NCI-H748 (cell line): Measurements from ENCODE around the gene LAMA3.
A peak's percentile ranks its signal among the peaks of the same experiment; 100 is the strongest.

ENCODE experiments used
- DNase-seq: peaks from one replicate; lab custom pipeline; 2025; ENCODE audit not compliant: unreplicated experiment; lab: John Stamatoyannopoulos, UW

The LAMA3 gene

GRCh38 chr18:23871410-23871809, 182.2 kb downstream of the LAMA3 start:
- peak; percentile 75 for DNase-seq

- peak; percentile 34 for DNase-seq
These were observed 183.7 kb downstream of the LAMA3 start for GRCh38 chr18:23872701-23873550.

GRCh38 chr18:23875966-23876895, 187.0 kb downstream of the LAMA3 start:
- peak; percentile 80 for DNase-seq

- no peak for DNase-seq
These were observed 187.7 kb downstream of the LAMA3 start for GRCh38 chr18:23876921-23877320.

DNA sequence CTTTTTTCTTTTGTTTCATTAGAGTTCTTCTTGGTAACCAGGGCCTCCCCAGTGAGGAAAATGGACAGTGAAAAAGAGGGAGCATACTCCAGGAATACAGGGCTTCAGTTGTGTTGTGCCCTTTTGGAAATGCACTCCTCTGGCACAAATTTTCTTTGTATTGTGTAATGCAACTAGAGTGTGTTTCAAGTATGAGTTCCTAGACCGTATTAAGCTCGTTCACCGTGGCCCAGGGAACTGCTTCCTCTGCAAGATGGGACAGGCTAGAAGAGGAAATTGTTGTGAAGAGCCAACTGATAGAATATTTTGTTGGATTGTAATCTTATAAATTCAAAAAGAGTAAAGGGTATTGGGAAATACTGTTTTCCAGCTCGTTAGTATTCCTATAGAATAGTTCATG, 188.1 kb downstream of the LAMA3 start:
- no peak for DNase-seq

- DNase-seq, result no peak
These were observed 189.2 kb downstream of the LAMA3 start for GRCh38 chr18:23878336-23878900.

GRCh38 chr18:23879126-23879525, 189.9 kb downstream of the LAMA3 start:
- DNase-seq, result no peak

- no peak for DNase-seq
These were observed 190.3 kb downstream of the LAMA3 start for GRCh38 chr18:23879544-23879943.

DNA sequence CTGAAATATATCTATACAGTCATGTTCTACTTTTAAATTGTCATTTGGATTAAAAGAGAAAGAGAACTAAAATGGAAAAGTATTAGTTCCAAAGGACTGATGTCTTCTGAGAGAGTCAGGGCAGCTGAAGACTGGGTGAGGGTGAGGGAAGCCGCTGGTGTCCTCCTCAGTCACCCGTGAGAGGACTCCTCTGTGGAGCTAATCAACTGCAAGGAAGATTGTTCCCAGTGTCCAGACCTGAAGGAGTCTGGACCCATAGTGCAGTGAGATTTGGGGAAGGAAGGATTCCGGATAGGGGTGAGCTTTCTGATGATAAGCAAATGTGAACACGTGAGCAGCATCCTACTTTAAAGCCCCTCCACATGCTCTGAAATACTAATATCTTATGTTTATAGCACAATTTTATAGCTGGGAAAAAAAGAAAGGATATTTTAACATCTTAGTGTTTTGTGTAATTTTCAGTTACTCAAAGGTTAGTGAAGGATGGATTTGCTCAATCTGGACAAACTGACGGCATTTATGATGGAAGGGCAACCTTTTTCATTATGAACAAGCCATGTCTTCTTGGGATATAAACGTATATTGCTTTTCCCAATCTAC, 190.8 kb downstream of the LAMA3 start:
- DNase-seq, result no peak

GRCh38 chr18:23880931-23881617, 191.8 kb downstream of the LAMA3 start:
- DNase-seq, result no peak

- DNase-seq, result peak; percentile 94
These were observed 192.5 kb downstream of the LAMA3 start for GRCh38 chr18:23881778-23882177.

DNA sequence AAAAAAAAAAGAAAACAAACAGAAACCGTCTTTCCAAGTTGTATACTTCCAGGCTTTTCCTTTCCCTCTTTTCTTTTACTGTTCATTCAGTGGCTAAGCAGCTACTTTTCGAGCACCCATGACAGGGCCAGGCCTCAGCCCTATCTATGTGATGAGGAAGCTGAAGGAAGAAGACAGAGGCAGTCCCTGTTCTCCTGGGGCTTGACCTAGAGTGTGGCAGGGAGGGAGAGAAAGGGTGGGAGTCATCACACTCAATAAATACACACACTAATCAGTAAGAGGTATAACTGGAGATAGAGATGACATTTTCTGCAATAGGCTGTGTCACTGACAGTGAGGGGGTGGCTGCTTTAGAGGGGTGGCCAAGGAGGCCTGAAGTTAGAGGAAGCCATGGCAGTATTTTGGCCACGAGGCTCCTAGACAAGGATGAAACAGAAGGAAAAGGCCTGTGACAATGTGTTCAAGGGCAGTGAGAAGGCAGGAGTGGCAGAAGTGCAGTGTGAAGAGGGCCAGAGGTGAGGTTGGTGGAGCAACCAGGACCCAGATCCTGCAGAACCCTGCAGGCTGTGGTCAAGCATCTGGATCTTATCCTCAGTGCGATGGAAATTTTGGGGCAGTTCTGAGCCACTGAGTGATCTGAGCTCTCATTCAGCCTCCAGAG, 193.5 kb downstream of the LAMA3 start:
- no peak for DNase-seq

- peak; percentile 90 for DNase-seq
These were observed 194.1 kb downstream of the LAMA3 start for GRCh38 chr18:23883277-23883790.

DNA sequence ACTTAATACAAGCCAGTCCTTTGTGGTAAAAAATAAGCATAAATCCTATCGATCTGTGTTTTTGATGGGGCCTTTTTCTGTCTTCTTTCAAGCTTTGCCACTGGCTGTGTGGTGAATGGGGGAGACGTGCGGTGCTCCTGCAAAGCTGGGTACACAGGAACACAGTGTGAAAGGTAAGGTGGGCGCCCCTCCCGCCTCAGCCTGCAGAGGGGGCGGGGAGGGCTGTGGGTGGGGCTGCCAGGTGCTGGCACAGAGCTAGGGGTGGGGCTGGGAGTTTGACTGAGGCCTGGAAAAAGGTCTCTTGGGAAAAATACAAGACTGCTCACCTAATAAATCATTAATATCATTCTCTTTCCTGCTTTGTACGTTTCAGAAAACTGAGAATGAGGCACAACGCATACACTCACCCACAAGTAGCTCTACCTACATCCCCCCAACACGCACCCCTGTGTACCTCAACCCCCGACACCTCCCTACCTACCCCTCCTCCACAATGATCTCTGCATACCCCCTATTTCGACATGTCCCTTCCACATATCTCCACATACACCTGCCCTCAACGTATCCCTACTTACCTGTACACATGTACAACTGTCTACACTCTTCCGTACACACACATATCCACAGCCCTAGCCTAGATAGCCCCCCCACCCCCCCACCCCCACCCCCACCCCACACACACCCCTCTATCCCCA, 195.6 kb downstream of the LAMA3 start:
- peak; percentile 91 for DNase-seq

- DNase-seq, result no peak
These were observed 196.5 kb downstream of the LAMA3 start for GRCh38 chr18:23885750-23886149.

- peak; percentile 97 for DNase-seq
These were observed 197.8 kb downstream of the LAMA3 start for GRCh38 chr18:23887035-23887434.

DNA sequence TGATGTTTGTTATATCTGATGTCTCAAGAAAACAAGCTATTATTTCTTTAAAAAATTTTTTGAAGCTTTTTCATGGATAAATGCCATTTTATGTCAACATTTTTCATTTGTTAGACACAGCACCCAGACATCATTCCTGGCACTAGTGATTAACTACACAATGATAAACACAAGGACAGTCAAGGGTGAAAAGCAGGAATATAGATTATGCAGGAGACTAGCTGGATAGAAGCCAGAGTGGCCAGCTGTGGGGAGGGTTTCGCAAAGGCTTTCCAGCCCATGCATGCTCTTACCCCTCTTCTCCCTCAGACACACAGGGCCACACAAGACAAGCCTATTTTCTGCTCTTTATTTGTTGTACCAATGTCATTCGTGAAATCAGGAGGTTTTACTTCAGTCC, 198.2 kb downstream of the LAMA3 start:
- peak; percentile 96 for DNase-seq

DNA sequence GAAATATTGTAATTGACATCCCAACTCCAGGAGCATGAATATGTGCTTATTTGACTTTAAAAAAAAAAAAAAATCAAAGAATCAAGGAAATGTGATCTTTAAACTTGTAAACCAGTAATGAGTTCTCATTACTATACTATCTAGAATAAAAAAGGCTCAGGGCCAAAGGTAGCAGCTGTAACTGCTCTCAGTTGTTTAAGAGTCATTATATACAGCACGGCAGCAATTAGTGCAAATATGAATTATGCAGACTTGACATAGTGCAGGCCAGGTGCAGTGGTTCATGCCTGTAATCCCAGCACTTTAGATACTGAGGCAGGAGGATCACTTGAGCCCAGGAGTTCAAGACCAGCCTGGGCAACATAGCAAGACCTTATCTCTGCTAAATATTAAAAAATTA, 199.6 kb downstream of the LAMA3 start:
- peak; percentile 82 for DNase-seq

DNA sequence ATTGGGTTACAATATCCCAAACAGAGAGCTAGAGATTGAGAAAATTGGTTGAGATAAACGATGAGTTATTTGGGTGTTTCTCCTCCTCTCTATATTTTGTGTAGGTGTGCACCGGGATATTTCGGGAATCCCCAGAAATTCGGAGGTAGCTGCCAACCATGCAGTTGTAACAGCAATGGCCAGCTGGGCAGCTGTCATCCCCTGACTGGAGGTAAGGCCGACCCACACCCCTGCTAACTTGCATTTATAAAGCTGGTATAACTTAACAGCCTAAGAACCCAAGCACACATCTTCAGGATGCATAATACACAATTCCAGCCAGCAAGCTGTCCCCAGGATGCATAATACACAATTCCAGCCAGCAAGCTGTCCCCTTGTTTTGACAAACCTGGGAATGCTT, 200.7 kb downstream of the LAMA3 start:
- no peak for DNase-seq
